Nephron progenitor cell (in vitro differentiated cells): Measurements from ENCODE around the gene UBL4B.
A peak's percentile ranks its signal among the peaks of the same experiment; 100 is the strongest.

Source experiments
- DNase-seq: peaks from one replicate; pipeline ENCODE4 v3.0.0; 2021
- H3K27ac Mint-ChIP-seq: 2 replicates; pipeline ENCODE4 v1.8.0; 2021; ENCODE audit warnings: mild to moderate bottlenecking, moderate library complexity, mixed read lengths
- H3K27me3 Mint-ChIP-seq: 2 replicates; pipeline ENCODE4 v1.8.0; 2021; ENCODE audit warnings: mild to moderate bottlenecking, low read depth, mixed read lengths; ENCODE audit not compliant: poor library complexity
- H3K36me3 Mint-ChIP-seq: 2 replicates; pipeline ENCODE4 v1.8.0; 2021; ENCODE audit warnings: low read depth, mixed read lengths
- H3K4me1 Mint-ChIP-seq: 2 replicates; pipeline ENCODE4 v1.8.0; 2021; ENCODE audit warnings: mixed read lengths
- H3K4me3 Mint-ChIP-seq: 2 replicates; pipeline ENCODE4 v1.8.0; 2021; ENCODE audit warnings: mild to moderate bottlenecking, moderate library complexity, mixed read lengths
- H3K9me3 Mint-ChIP-seq: 2 replicates; pipeline ENCODE4 v1.8.0; 2021; ENCODE audit warnings: mild to moderate bottlenecking, moderate library complexity, mixed read lengths
- CTCF ChIP-seq: fragments of 200-600 bp; sonication (generic); IDR thresholded peaks from 2 replicates; pipeline ENCODE4 v1.5.0; 2021; ENCODE audit warnings: antibody characterized with exemption

UBL4B gene

GRCh38 chr1:110067893-110068645, 44.2 kb upstream of the UBL4B start:
- H3K4me3 Mint-ChIP-seq = peak overlapping the region; percentile 81
- TF ChIP-seq CTCF = no peak
- peak; percentile 56 for DNase-seq
- peaks cover 93% of the 10 kb centered on the region for H3K27me3 Mint-ChIP-seq
- H3K27ac Mint-ChIP-seq = peak overlapping the region; percentile 95
- H3K36me3 Mint-ChIP-seq = no peaks in the 10 kb centered on the region
- peaks cover 25% of the 10 kb centered on the region for H3K4me1 Mint-ChIP-seq
- no peaks in the 10 kb centered on the region for H3K9me3 Mint-ChIP-seq

- TF ChIP-seq CTCF = no peak
- peak overlapping the region; percentile 95 for H3K27ac Mint-ChIP-seq
- H3K4me3 Mint-ChIP-seq = peak overlapping the region; percentile 81
- H3K4me1 Mint-ChIP-seq = peaks cover 19% of the 10 kb centered on the region
- H3K36me3 Mint-ChIP-seq = no peaks in the 10 kb centered on the region
- H3K27me3 Mint-ChIP-seq = peaks cover 96% of the 10 kb centered on the region
- no peaks in the 10 kb centered on the region for H3K9me3 Mint-ChIP-seq
- peak; percentile 56 for DNase-seq
Measured at GRCh38 chr1:110068646-110069403, 43.4 kb upstream of the UBL4B start.

- peak overlapping the region; percentile 67 for H3K4me3 Mint-ChIP-seq
- peaks cover 97% of the 10 kb centered on the region for H3K27me3 Mint-ChIP-seq
- DNase-seq = peak; percentile 31
Measured at GRCh38 chr1:110069404-110070281, 42.6 kb upstream of the UBL4B start.

GRCh38 chr1:110070282-110070669, 42.0 kb upstream of the UBL4B start:
- Mint-ChIP-seq H3K27ac (no peak overlapping the region), H3K27me3 (peaks cover 96% of the 10 kb centered on the region), H3K36me3 (no peaks in the 10 kb centered on the region), H3K9me3 (no peaks in the 10 kb centered on the region), H3K4me3 (peak overlapping the region; percentile 67), H3K4me1 (peaks cover 18% of the 10 kb centered on the region)
- no peak for TF ChIP-seq CTCF
- peak; percentile 41 for DNase-seq

More at GRCh38 chr1:110069404-110070281, 42.6 kb upstream of the UBL4B start:
- no peak for TF ChIP-seq CTCF
- Mint-ChIP-seq H3K9me3 (no peaks in the 10 kb centered on the region), H3K27ac (no peak overlapping the region), H3K36me3 (no peaks in the 10 kb centered on the region), H3K4me1 (peaks cover 18% of the 10 kb centered on the region)

GRCh38 chr1:110070671-110071242, 41.5 kb upstream of the UBL4B start, which contains the start of gene ALX3:
Gene ALX3, minus strand, starts transcription at chr1:110070672. Its CDS starts 60 bp downstream, at chr1:110070612.
- H3K27me3 Mint-ChIP-seq = peaks cover 93% of the 10 kb centered on the region
- H3K4me3 Mint-ChIP-seq = peak within 1 kb of the TSS; percentile 67
- H3K4me1 Mint-ChIP-seq = peaks cover 18% of the 10 kb centered on the region
- H3K36me3 Mint-ChIP-seq = no peaks in the 10 kb centered on the region
- H3K27ac Mint-ChIP-seq = no peak within 1 kb of the TSS
- no peak for TF ChIP-seq CTCF
- peak; percentile 32 for DNase-seq
- no peaks in the 10 kb centered on the region for H3K9me3 Mint-ChIP-seq
